DOHH2 (cell line): Measurements from ENCODE around the gene EIF4ENIF1.
"Not testable (repeated sequence)": the region's sequence is repeated elsewhere in the genome, so short reads cannot be mapped to it uniquely, and the experiment has no call there.

Source experiments
- H3F3A ChIP-seq: fragments of 200-600 bp; sonication (generic), shearing (Covaris generic); 2 replicates; pipeline ENCODE4 v1.6.0; 2016; ENCODE audit warnings: antibody characterized with exemption, mild to moderate bottlenecking; ENCODE audit not compliant: control insufficient read depth, insufficient read depth
- H3K27ac ChIP-seq: fragments of 200-600 bp; sonication (generic); 2 replicates; pipeline ENCODE4 v1.5.1; 2014; ENCODE audit warnings: low read depth, mild to moderate bottlenecking, low read length, moderate library complexity
- H3K27me3 ChIP-seq: fragments of 200-600 bp; sonication (generic); 2 replicates; pipeline ENCODE4 v1.6.1; 2014; ENCODE audit warnings: mild to moderate bottlenecking, low read length, mixed read lengths; ENCODE audit not compliant: control insufficient read depth
- H3K36me3 ChIP-seq: fragments of 200-600 bp; sonication (generic); 2 replicates; pipeline ENCODE4 v1.6.1; 2014; ENCODE audit warnings: mild to moderate bottlenecking, low read length, moderate library complexity, mixed read lengths; ENCODE audit not compliant: control insufficient read depth
- H3K4me1 ChIP-seq: fragments of 200-600 bp; sonication (generic); 2 replicates; pipeline ENCODE4 v1.6.1; 2014; ENCODE audit warnings: mild to moderate bottlenecking, low read length, mixed read lengths; ENCODE audit not compliant: control insufficient read depth
- H3K4me2 ChIP-seq: fragments of 200-600 bp; sonication (generic); 2 replicates; pipeline ENCODE4 v1.6.0; 2014; ENCODE audit warnings: mild to moderate bottlenecking, low read length, moderate library complexity
- H3K4me3 ChIP-seq: fragments of 200-600 bp; sonication (generic); 2 replicates; pipeline ENCODE4 v1.5.1; 2014; ENCODE audit warnings: mild to moderate bottlenecking, low read length, mixed read lengths
- H3K79me2 ChIP-seq: fragments of 200-600 bp; sonication (generic); 2 replicates; pipeline ENCODE4 v1.6.1; 2014; ENCODE audit warnings: mild to moderate bottlenecking, low read length, mixed read lengths; ENCODE audit not compliant: control insufficient read depth
- H3K9me2 ChIP-seq: fragments of 200-600 bp; sonication (generic); replicated peaks from 2 replicates; pipeline ENCODE4 v1.6.1; 2014; ENCODE audit warnings: mild to moderate bottlenecking, low read length, mixed read lengths; ENCODE audit not compliant: control insufficient read depth
- H3K9me3 ChIP-seq: fragments of 200-600 bp; sonication (generic); 2 replicates; pipeline ENCODE4 v1.6.1; 2014; ENCODE audit warnings: antibody characterized with exemption, low read length, mixed read lengths; ENCODE audit not compliant: control insufficient read depth, insufficient read depth
- H4K20me1 ChIP-seq: fragments of 200-600 bp; sonication (generic); 2 replicates; pipeline ENCODE4 v1.6.0; 2014; ENCODE audit warnings: low read depth, mild to moderate bottlenecking, antibody characterized with exemption, low read length, moderate library complexity; ENCODE audit not compliant: control insufficient read depth, insufficient read depth
- EZH2phosphoT487 ChIP-seq: fragments of 200-600 bp; sonication (generic); IDR thresholded peaks from 2 replicates; pipeline ENCODE4 v1.6.1; 2017; ENCODE audit warnings: borderline replicate concordance, mild to moderate bottlenecking, antibody characterized with exemption, low read length, moderate library complexity, mixed read lengths
- TF ChIP-seq, protein P1 (sequence below): fragments of 200-600 bp; sonication (generic); IDR thresholded peaks from one replicate; pipeline ENCODE4 v1.5.1; 2014; ENCODE audit warnings: antibody characterized with exemption, mild to moderate bottlenecking, low read depth, low read length; ENCODE audit not compliant: poor library complexity, severe bottlenecking

EIF4ENIF1 gene

GRCh38 chr22:31508536-31508935 lies 18.9 kb upstream of the EIF4ENIF1 start:
- H3K4me3 ChIP-seq: no peak overlapping the region
- no peak overlapping the region for H3K27ac ChIP-seq
- 0 out of 2 replicates have a peak, but pooled peaks cover 4% of the 10 kb centered on the region for H4K20me1 ChIP-seq
- no peaks in the 10 kb centered on the region for H3K9me3 ChIP-seq
- peaks cover 92% of the 10 kb centered on the region for H3K79me2 ChIP-seq
- no peaks in the 10 kb centered on the region for H3K9me2 ChIP-seq
- no peak overlapping the region for H3K4me2 ChIP-seq
- no peaks in the 10 kb centered on the region for H3K27me3 ChIP-seq
- TF ChIP-seq EZH2phosphoT487: no peak
- TF ChIP-seq, protein P1, sequence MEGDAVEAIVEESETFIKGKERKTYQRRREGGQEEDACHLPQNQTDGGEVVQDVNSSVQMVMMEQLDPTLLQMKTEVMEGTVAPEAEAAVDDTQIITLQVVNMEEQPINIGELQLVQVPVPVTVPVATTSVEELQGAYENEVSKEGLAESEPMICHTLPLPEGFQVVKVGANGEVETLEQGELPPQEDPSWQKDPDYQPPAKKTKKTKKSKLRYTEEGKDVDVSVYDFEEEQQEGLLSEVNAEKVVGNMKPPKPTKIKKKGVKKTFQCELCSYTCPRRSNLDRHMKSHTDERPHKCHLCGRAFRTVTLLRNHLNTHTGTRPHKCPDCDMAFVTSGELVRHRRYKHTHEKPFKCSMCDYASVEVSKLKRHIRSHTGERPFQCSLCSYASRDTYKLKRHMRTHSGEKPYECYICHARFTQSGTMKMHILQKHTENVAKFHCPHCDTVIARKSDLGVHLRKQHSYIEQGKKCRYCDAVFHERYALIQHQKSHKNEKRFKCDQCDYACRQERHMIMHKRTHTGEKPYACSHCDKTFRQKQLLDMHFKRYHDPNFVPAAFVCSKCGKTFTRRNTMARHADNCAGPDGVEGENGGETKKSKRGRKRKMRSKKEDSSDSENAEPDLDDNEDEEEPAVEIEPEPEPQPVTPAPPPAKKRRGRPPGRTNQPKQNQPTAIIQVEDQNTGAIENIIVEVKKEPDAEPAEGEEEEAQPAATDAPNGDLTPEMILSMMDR: no peak
- H3K36me3 ChIP-seq: peaks cover 80% of the 10 kb centered on the region
- no peaks in the 10 kb centered on the region for H3F3A ChIP-seq
- 0 out of 2 replicates have a peak, but pooled peaks cover 3% of the 10 kb centered on the region for H3K4me1 ChIP-seq

GRCh38 chr22:31507517-31507916 lies 17.9 kb upstream of the EIF4ENIF1 start:
- not testable (repeated sequence) for H3F3A ChIP-seq, H3K4me2 ChIP-seq, H3K27me3 ChIP-seq, H4K20me1 ChIP-seq, H3K4me3 ChIP-seq, H3K27ac ChIP-seq, H3K4me1 ChIP-seq, H3K9me3 ChIP-seq, H3K9me2 ChIP-seq
- peaks cover 79% of the 10 kb centered on the region for H3K36me3 ChIP-seq
- H3K79me2 ChIP-seq: peaks cover 94% of the 10 kb centered on the region

DNA sequence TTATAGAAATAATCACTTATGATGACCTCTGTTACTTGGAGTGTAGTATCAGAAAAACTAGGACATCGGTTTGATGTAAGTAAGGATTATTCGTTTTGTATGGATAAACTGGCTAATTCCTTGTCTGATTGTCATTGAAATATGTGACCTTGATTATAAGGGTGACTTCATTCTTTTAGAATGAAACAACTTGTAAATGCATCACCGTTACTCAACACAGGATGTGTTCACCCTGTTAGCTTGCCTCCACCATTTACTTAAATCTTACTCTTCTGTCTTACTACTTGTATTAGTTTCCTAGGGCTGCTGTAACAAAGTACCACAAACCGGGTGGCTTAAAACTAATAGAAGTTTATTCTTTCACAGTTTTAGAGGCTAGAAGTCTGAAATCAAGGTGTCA lies 14.6 kb upstream of the EIF4ENIF1 start:
- TF ChIP-seq EZH2phosphoT487: no peak
- TF ChIP-seq, protein P1: no peak
- Histone ChIP-seq H3K9me3 (no peaks in the 10 kb centered on the region), H3F3A (no peaks in the 10 kb centered on the region), H3K27me3 (no peaks in the 10 kb centered on the region), H3K27ac (no peak overlapping the region), H3K36me3 (peaks cover 72% of the 10 kb centered on the region), H3K4me2 (no peak overlapping the region), H4K20me1 (0 out of 2 replicates have a peak, but pooled peaks cover 4% of the 10 kb centered on the region), H3K4me3 (no peak overlapping the region), H3K79me2 (peaks cover 98% of the 10 kb centered on the region), H3K4me1 (0 out of 2 replicates have a peak, but pooled peaks cover 3% of the 10 kb centered on the region), H3K9me2 (no peaks in the 10 kb centered on the region)

GRCh38 chr22:31503211-31503964 lies 13.7 kb upstream of the EIF4ENIF1 start:
- H3K27ac ChIP-seq: no peak overlapping the region
- H3K27me3 ChIP-seq: no peaks in the 10 kb centered on the region
- no peak overlapping the region for H3K4me2 ChIP-seq
- H3K4me3 ChIP-seq: no peak overlapping the region
- no peak for TF ChIP-seq EZH2phosphoT487
- TF ChIP-seq, protein P1: no peak
- H3K9me2 ChIP-seq: no peaks in the 10 kb centered on the region
- H3K9me3 ChIP-seq: no peaks in the 10 kb centered on the region
- H3F3A ChIP-seq: no peaks in the 10 kb centered on the region
- H3K36me3 ChIP-seq: peaks cover 68% of the 10 kb centered on the region
- peaks cover 3% of the 10 kb centered on the region; the same call in 1 of the 2 replicates for H3K4me1 ChIP-seq
- peaks cover 98% of the 10 kb centered on the region for H3K79me2 ChIP-seq
- 0 out of 2 replicates have a peak, but pooled peaks cover 4% of the 10 kb centered on the region for H4K20me1 ChIP-seq
